HepG2 (cell line): Measurements from ENCODE around the gene TMEM253. TPM values are rescaled to one million over a fixed set of nuclear protein-coding genes. Genes with fewer than 3 reads are reported as not detected.
A peak's percentile ranks its signal among the peaks of the same experiment; 100 is the strongest.

Experiments
- CBX5 ChIP-seq: sonication (generic); formaldehyde crosslinking; IDR thresholded peaks from 2 replicates; pipeline ENCODE4 v1.4.0; 2020; ENCODE audit warnings: missing genetic modification reagents, borderline replicate concordance
- CCDC6 ChIP-seq: sonication (generic); formaldehyde crosslinking; IDR thresholded peaks from 2 replicates; pipeline ENCODE4 v1.8.1; 2022; ENCODE audit warnings: mild to moderate bottlenecking, missing genetic modification reagents, moderate library complexity
- ERF ChIP-seq: IDR thresholded peaks from 2 replicates; pipeline ENCODE4 v1.6.1; 2018; ENCODE audit warnings: missing biosample characterization, missing genetic modification reagents
- ETV6 ChIP-seq: sonication (generic); formaldehyde crosslinking; conservative IDR thresholded peaks from 2 replicates; pipeline ENCODE4 v1.4.0; 2020; ENCODE audit warnings: missing genetic modification reagents
- RXRB ChIP-seq: IDR thresholded peaks from 2 replicates; pipeline ENCODE4 v1.6.1; 2016; ENCODE audit warnings: borderline replicate concordance, missing genetic modification reagents, missing compliant biosample characterization
- TARDBP ChIP-seq: sonication (generic); formaldehyde crosslinking; IDR thresholded peaks from 2 replicates; pipeline ENCODE4 v1.8.0; 2022; ENCODE audit warnings: mild to moderate bottlenecking, missing genetic modification reagents
- ZNF136 ChIP-seq: sonication (generic); formaldehyde crosslinking; IDR thresholded peaks from 2 replicates; pipeline ENCODE4 v1.8.1; 2022; ENCODE audit warnings: low read depth, mild to moderate bottlenecking, moderate library complexity, missing genetic modification reagents
- ZNF33B ChIP-seq: sonication (generic); formaldehyde crosslinking; IDR thresholded peaks from 2 replicates; pipeline ENCODE4 v1.5.1; 2020; ENCODE audit warnings: mild to moderate bottlenecking, missing genetic modification reagents
- ZNF660 ChIP-seq: sonication (generic); formaldehyde crosslinking; IDR thresholded peaks from 2 replicates; pipeline ENCODE4 v1.5.1; 2020; ENCODE audit warnings: mild to moderate bottlenecking, low read depth, missing genetic modification reagents, borderline replicate concordance
- ZNF747 ChIP-seq: sonication (generic); formaldehyde crosslinking; IDR thresholded peaks from 2 replicates; pipeline ENCODE4 v1.8.1; 2023; ENCODE audit warnings: missing genetic modification reagents, mild to moderate bottlenecking, borderline replicate concordance
- ZNF792 ChIP-seq: IDR thresholded peaks from 2 replicates; pipeline ENCODE4 v1.6.1; 2016
- ZNF878 ChIP-seq: sonication (generic); formaldehyde crosslinking; IDR thresholded peaks from 2 replicates; pipeline ENCODE4 v1.8.1; 2023; ENCODE audit warnings: mild to moderate bottlenecking, missing genetic modification reagents, moderate library complexity
- polyA plus RNA-seq, 8 experiments: library from polyadenylated mRNA; depleted of rRNA in 3 of 8; stranded (reverse) in 7 of 8; unstranded in 1 of 8; fragments of >200 nt; fragmentation: Illumina TruSeq in 4 of 8; extraction: Trizol in 4 of 8; gene quantifications; 2 replicates each; pipeline versions ENCODE4 v1.2.1 to v1.2.3, GENCODE V29; 2011 to 2016; ENCODE audit warnings: low read depth in 4 of 8, missing spikeins in 1 of 8, mixed read lengths in 1 of 8; ENCODE audit not compliant: insufficient read depth in 1 of 8
- total RNA-seq, 5 experiments: library from RNA; depleted of rRNA; stranded (reverse); fragments of >200 nt; fragmentation: Illumina TruSeq; extraction: Trizol; gene quantifications; 2 replicates each; pipeline ENCODE4 v1.2.3, GENCODE V29; 2016; ENCODE audit warnings: low read depth in 1 of 5
- TF ChIP-seq, protein P1 (sequence below): sonication (generic); formaldehyde crosslinking; IDR thresholded peaks from one replicate; pipeline ENCODE4 v1.5.1; 2020; ENCODE audit warnings: mild to moderate bottlenecking, missing genetic modification reagents; ENCODE audit errors: not compliant biosample characterization
- TF ChIP-seq, protein P2 (sequence below): sonication (generic); formaldehyde crosslinking; IDR thresholded peaks from 2 replicates; pipeline ENCODE4 v1.5.1; 2020; ENCODE audit warnings: missing genetic modification reagents, mild to moderate bottlenecking, borderline replicate concordance
- TF ChIP-seq, protein P3 (sequence below): sonication (generic); formaldehyde crosslinking; IDR thresholded peaks from 2 replicates; pipeline ENCODE4 v1.4.0; 2020; ENCODE audit warnings: missing genetic modification reagents
- TF ChIP-seq, protein P4 (sequence below): sonication (generic); formaldehyde crosslinking; IDR thresholded peaks from 2 replicates; pipeline ENCODE4 v1.5.0; 2020; ENCODE audit warnings: missing genetic modification reagents

TMEM253 gene
- total and polyA plus RNA-seq, 2 of the 13 experiments (the other 11 are each of a cell fraction or from before 2014, with no cell fraction given): 0.29 to 0.45 TPM

DNA sequence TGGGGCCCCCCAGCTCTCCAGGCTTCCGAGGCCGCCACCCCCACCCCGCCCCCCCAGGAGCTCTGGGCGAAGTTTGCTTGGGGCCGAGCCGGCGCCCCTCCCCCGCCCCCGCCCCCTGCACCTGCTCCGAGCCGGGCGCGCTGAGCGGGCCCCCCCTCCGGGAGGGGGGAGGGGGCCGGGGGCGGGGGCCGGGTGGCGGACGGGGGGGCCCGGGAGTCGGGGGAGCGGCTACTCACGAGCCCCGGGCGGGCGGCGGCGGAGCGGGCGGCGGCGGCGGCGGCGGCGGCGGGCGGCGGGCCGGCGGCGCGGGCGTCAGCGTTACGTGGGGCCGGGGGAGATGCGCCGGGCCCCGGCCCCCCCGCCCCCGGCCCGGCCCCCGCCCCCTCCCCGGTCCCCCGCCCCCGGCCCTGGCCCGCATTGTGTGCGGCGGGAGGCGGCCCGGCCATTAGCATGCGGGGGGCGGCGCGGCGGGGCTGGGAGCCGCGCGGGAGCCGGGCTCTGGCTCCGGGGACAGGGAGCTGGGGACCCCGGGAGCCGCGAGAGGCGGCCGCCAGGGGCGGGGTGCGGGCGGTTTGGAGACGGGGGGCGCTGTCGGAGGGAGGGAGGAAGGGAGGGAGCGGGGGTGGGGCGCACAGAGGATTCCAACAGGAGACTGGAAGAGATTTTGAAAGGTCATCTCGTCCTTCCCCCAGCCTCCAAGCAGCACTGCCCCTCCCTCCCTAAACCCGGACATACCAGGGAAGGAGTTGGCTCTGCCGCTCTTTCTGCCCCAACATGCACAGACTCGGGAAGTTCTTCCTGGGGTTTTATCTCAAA, 2.6 kb upstream of the TMEM253 start, which contains the start of gene ZNF219 (continued):
- TF ChIP-seq, protein P1, sequence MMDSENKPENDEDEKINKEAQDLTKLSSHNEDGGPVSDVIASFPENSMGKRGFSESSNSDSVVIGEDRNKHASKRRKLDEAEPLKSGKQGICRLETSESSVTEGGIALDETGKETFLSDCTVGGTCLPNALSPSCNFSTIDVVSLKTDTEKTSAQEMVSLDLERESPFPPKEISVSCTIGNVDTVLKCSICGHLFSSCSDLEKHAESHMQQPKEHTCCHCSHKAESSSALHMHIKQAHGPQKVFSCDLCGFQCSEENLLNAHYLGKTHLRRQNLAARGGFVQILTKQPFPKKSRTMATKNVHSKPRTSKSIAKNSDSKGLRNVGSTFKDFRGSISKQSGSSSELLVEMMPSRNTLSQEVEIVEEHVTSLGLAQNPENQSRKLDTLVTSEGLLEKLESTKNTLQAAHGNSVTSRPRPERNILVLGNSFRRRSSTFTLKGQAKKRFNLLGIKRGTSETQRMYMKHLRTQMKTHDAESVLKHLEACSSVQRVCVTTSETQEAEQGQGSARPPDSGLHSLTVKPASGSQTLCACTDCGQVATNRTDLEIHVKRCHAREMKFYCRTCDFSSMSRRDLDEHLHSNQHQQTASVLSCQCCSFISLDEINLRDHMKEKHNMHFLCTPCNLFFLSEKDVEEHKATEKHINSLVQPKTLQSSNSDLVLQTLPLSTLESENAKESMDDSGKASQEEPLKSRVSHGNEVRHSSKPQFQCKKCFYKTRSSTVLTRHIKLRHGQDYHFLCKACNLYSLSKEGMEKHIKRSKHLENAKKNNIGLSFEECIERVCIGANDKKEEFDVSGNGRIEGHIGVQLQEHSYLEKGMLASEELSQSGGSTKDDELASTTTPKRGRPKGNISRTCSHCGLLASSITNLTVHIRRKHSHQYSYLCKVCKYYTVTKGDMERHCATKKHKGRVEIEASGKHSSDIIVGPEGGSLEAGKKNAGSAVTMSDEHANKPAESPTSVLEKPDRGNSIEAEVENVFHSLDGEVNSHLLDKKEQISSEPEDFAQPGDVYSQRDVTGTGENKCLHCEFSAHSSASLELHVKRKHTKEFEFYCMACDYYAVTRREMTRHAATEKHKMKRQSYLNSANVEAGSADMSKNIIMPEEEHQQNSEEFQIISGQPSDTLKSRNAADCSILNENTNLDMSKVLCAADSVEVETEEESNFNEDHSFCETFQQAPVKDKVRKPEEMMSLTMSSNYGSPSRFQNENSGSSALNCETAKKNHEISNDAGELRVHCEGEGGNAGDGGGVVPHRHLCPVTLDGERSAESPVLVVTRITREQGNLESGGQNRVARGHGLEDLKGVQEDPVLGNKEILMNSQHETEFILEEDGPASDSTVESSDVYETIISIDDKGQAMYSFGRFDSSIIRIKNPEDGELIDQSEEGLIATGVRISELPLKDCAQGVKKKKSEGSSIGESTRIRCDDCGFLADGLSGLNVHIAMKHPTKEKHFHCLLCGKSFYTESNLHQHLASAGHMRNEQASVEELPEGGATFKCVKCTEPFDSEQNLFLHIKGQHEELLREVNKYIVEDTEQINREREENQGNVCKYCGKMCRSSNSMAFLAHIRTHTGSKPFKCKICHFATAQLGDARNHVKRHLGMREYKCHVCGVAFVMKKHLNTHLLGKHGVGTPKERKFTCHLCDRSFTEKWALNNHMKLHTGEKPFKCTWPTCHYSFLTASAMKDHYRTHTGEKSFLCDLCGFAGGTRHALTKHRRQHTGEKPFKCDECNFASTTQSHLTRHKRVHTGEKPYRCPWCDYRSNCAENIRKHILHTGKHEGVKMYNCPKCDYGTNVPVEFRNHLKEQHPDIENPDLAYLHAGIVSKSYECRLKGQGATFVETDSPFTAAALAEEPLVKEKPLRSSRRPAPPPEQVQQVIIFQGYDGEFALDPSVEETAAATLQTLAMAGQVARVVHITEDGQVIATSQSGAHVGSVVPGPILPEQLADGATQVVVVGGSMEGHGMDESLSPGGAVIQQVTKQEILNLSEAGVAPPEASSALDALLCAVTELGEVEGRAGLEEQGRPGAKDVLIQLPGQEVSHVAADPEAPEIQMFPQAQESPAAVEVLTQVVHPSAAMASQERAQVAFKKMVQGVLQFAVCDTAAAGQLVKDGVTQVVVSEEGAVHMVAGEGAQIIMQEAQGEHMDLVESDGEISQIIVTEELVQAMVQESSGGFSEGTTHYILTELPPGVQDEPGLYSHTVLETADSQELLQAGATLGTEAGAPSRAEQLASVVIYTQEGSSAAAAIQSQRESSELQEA (CRISPR knock-in tag): no peak
- TF ChIP-seq RXRB (CRISPR knock-in tag): no peak
- TF ChIP-seq CBX5 (CRISPR knock-in tag): no peak
- TF ChIP-seq ZNF878 (CRISPR knock-in tag): no peak
- TF ChIP-seq ZNF747 (CRISPR knock-in tag): no peak
- no peak for TF ChIP-seq CCDC6 (CRISPR knock-in tag)
- no peak for TF ChIP-seq ETV6 (CRISPR knock-in tag)
- peak; percentile 26; the same call in 1 of the 2 replicates for TF ChIP-seq ZNF792 (CRISPR knock-in tag)
- TF ChIP-seq, protein P2, sequence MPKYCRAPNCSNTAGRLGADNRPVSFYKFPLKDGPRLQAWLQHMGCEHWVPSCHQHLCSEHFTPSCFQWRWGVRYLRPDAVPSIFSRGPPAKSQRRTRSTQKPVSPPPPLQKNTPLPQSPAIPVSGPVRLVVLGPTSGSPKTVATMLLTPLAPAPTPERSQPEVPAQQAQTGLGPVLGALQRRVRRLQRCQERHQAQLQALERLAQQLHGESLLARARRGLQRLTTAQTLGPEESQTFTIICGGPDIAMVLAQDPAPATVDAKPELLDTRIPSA (CRISPR knock-in tag): no peak
- TF ChIP-seq ZNF660 (CRISPR knock-in tag): no peak
- TF ChIP-seq, protein P3, sequence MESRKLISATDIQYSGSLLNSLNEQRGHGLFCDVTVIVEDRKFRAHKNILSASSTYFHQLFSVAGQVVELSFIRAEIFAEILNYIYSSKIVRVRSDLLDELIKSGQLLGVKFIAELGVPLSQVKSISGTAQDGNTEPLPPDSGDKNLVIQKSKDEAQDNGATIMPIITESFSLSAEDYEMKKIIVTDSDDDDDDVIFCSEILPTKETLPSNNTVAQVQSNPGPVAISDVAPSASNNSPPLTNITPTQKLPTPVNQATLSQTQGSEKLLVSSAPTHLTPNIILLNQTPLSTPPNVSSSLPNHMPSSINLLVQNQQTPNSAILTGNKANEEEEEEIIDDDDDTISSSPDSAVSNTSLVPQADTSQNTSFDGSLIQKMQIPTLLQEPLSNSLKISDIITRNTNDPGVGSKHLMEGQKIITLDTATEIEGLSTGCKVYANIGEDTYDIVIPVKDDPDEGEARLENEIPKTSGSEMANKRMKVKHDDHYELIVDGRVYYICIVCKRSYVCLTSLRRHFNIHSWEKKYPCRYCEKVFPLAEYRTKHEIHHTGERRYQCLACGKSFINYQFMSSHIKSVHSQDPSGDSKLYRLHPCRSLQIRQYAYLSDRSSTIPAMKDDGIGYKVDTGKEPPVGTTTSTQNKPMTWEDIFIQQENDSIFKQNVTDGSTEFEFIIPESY (CRISPR knock-in tag): no peak
- no peak for TF ChIP-seq ERF (CRISPR knock-in tag)
- 0 out of 2 replicates have a peak, but pooled peaks have one; percentile 43 for TF ChIP-seq TARDBP (CRISPR knock-in tag)
- TF ChIP-seq, protein P4, sequence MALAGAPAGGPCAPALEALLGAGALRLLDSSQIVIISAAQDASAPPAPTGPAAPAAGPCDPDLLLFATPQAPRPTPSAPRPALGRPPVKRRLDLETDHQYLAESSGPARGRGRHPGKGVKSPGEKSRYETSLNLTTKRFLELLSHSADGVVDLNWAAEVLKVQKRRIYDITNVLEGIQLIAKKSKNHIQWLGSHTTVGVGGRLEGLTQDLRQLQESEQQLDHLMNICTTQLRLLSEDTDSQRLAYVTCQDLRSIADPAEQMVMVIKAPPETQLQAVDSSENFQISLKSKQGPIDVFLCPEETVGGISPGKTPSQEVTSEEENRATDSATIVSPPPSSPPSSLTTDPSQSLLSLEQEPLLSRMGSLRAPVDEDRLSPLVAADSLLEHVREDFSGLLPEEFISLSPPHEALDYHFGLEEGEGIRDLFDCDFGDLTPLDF (CRISPR knock-in tag): no peak
- no peak for TF ChIP-seq ZNF136 (CRISPR knock-in tag)
- no peak for TF ChIP-seq ZNF33B (CRISPR knock-in tag)
